GM12892 (cell line): ENCODE measurements around the gene EPS8L3.
"Not testable (repeated sequence)": the region's sequence is repeated elsewhere in the genome, so short reads cannot be mapped to it uniquely, and the experiment has no call there.

Source experiments
- DNase-seq: peaks from one replicate; pipeline ENCODE4 v3.0.0; 2011; ENCODE audit not compliant: insufficient read length
- FAIRE-seq: peaks from 2 replicates; lab custom pipeline; 2011; peaks lifted over from hg19 to GRCh38; lab: Jason Lieb, UNC
- POLR2A ChIP-seq: IDR thresholded peaks from 2 replicates; pipeline ENCODE4 v1.6.1; 2011; ENCODE audit warnings: low read depth, low read length, control low read depth
- POLR2AphosphoS5 ChIP-seq: IDR thresholded peaks from 2 replicates; pipeline ENCODE4 v1.6.1; 2011; ENCODE audit warnings: low read depth, low read length, control low read depth
- TAF1 ChIP-seq: IDR thresholded peaks from 2 replicates; pipeline ENCODE4 v1.6.1; 2011; ENCODE audit warnings: low read depth, mild to moderate bottlenecking, control low read depth, low read length, borderline replicate concordance

EPS8L3 gene

DNA sequence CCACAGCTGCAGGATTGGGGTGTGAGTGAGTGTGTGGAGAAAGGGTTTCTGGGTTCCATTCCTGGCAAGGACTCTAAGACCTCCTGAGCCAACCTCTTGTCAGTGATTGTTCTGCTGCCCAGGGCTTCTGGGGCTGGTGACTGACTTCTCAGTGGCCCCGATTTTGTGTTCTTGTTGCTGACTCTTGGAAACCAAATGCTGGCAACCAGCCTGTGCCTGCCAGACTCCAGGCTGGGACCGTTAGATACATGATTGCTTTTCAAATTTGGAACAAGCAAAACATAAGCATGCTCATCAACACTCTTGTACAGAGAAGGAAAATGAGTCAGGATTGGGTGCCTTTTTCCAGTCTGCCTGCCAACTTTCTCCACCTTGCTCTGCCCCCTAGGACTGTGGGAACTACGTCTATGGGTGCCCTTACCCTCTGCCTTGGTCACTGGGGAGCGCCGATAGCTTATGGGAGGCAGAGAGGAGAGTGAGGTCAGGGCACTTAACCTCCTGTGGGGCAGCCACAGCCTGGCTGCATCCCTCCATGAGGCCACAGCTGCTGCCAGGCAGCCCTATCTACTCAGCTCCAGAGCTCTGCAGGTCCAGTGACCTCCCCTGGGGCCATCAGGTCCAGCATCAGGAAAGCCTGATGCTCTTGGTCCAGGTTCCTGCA lies 39.3 kb upstream of the EPS8L3 start:
- FAIRE-seq (no peak), DNase-seq (no peak)
- TF ChIP-seq TAF1 (no peak), POLR2A (no peak), POLR2AphosphoS5 (no peak)

DNA sequence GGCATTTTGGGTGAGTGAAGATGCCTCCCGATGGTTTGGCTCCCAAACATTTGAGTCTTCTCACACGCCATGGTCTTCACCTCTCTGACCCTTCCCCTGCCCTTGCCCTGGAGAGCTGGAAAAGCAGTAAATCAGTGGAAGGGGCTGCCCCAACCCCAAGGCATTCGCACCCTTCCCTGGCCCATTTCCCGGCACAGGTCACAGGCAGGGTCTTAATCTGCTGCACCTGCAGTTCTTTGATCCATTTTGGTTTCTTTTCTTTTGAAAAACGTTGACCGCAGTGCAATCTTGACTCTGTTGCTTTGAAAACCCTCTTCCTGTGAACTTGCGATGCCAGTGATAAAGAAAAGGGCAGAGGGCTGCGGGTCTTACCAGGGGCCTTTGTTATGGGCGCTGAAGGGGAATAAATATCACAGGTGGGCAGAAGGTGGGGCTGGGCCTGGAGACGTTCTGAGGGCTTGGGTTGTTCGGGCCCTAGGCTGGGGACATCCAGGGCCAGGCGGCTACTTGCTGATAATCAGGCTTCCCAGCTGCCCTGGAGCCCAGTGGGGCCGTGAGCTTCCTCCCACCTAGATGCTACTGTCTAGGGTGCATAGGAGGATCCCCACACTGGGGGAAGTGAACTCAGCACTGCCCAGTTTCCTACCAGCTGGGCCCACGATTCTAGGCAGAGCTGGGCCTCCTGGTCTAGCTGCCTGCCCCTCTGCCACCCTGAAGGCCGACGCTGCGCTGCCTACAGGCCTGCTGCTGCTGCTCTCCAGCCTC lies 38.6 kb upstream of the EPS8L3 start:
- DNase-seq (no peak), FAIRE-seq (no peak)
- TF ChIP-seq TAF1 (no peak), POLR2AphosphoS5 (no peak), POLR2A (no peak)

DNA sequence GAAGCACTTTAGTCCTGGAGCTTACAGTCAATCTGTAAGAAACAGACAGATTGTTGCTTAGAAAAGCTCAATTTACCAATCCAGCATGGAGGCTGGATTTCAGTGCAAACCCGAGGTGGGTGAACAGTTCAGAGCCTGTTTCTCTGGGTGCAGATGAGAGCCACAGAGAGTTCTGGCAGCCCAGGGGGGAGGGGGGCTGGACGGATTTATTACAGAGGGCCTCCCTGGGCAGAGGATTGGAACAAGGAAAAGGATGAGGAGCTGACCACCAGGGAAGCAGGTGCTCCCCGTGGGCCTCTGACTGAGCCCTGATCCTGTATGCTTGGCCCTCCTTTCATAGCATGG lies 38.0 kb upstream of the EPS8L3 start:
- TF ChIP-seq TAF1, result no peak
- TF ChIP-seq POLR2AphosphoS5, result no peak
- FAIRE-seq (no peak), DNase-seq (no peak)

DNA sequence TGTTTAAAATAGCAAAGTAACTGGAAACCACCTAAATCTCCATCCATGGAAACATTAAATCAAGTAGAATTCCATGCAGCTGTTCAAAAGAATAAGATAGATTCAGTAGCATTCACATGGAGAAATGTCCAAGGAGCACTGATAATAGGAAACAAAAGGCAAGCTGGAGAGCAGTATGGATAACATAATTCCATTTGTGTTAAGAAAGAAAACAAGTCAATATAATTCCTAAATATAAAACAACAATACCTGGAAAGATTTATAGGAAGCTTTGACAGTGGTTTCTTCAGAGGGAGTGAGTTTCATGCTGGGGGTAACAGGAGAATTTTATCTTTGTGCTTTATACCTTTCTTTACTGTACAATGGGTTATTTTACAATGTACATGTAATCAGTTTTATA lies 36.6 kb upstream of the EPS8L3 start:
- TF ChIP-seq TAF1 (no peak), POLR2A (no peak), POLR2AphosphoS5 (no peak)
- DNase-seq, result no peak
- no peak for FAIRE-seq

DNA sequence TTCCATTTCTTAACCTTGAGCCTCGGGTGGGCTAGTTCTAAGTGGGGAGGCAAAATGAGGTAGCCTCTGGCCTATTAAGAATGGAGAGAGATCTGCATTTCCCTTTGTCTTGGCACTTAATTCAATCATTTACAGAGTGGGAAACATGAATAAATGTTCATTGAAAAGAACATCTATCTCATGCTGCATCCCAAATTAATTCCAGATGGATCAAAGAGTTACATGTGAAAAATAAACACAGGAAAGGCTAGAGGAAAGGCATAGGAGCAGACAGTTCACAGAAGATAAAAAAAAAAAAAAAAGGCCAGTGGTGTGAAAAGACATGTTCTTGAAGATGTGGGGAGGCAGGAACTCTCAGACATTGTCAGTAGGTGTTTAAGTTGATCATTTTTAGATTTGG lies 35.7 kb upstream of the EPS8L3 start:
- FAIRE-seq, result no peak
- no peak for DNase-seq
- TF ChIP-seq POLR2AphosphoS5 (no peak), POLR2A (no peak), TAF1 (no peak)

DNA sequence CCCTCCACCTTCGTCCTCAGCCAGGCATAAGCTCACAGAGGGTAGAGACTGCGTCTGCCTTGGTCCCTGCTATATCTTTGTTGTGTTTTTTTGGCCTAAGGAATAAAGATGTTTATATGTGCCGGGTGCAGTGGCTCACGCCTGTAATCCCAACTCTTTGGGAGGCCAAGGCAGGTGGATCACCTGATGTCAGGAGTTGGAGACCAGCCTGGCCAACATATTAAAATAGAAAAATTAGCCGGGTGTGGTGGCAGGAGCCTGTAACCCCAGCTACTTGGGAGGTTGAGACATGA lies 33.5 kb upstream of the EPS8L3 start:
- FAIRE-seq, DNase-seq: not testable (repeated sequence)

DNA sequence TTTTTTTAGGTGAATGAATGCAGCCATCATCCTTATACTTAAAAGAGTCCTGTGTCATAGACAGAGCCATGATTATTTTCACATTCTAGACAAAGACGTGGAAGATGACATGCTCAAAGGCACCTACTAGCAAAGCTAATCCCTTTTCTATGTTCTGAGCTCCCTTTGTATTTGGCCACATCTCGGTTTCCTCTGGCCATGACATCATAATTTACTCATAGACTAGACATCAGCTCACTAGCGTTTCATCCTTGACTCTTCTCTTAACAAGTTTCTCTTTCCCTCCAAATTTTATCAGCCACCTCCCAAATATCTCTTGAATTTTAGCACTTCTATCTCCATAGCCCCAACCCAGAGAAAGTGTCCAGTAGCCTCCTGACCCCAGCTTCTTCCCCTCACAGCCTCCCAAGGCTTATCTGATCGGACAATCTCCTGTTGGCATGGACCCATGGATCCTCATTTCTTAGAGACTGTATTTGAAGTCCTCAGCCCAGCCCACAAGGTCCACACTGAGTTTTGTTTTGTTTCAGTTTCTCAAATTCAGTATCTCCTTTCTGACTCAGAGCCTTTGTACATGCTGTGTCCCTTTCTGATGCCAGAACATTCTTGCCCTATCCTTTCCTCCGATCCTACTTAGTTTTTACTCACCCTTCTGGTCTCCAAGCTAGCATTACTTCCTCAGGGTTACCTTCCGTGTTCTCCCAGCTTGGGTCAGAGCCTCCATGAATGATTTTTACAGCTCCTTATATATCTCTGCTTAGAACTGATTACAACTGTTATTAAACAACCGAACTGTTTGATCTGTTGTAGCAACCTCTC lies 33.0 kb upstream of the EPS8L3 start:
- no peak for DNase-seq
- TF ChIP-seq POLR2A (no peak), TAF1 (no peak), POLR2AphosphoS5 (no peak)
- FAIRE-seq, result no peak

DNA sequence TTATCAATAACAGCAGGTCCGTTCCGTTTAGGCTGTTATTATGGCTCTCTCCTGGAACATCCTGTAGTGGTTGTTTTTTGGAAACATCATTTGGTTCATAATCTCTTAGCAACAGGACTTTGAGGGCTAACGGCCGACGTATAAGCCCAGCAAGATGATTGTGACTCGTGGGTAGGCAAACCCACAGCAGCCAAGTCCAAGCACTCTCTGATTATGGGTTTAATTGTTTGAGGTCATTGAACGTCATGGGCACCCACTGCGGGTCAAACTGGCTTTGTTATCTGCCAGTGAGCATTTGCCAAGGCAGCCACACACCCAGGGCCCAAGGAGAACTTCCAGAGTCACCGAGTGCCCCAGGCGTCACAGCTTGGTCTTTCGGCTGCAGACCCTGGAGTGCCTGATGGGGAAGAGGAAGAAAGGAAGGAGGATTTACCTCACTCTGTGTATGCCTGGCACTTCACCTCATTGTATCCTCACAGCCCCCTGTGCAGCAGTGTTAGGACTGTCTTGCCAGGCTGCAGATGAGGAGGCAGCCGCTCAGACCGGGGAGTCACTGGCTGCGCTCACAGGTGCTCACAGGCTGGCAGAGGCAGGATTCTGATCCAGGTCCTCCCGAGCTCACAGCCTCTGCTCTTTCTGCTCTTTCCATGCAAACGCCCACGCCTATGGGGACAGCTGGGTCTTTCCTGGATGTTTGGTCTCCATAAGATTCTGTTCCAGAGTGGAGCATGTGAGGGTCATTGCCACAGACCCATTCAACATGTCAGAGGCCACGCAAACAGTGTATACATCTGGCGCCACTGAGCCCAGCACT lies 30.8 kb upstream of the EPS8L3 start:
- no peak for TF ChIP-seq POLR2A
- TF ChIP-seq POLR2AphosphoS5, result no peak
- TF ChIP-seq TAF1, result no peak
- FAIRE-seq (no peak), DNase-seq (no peak)

DNA sequence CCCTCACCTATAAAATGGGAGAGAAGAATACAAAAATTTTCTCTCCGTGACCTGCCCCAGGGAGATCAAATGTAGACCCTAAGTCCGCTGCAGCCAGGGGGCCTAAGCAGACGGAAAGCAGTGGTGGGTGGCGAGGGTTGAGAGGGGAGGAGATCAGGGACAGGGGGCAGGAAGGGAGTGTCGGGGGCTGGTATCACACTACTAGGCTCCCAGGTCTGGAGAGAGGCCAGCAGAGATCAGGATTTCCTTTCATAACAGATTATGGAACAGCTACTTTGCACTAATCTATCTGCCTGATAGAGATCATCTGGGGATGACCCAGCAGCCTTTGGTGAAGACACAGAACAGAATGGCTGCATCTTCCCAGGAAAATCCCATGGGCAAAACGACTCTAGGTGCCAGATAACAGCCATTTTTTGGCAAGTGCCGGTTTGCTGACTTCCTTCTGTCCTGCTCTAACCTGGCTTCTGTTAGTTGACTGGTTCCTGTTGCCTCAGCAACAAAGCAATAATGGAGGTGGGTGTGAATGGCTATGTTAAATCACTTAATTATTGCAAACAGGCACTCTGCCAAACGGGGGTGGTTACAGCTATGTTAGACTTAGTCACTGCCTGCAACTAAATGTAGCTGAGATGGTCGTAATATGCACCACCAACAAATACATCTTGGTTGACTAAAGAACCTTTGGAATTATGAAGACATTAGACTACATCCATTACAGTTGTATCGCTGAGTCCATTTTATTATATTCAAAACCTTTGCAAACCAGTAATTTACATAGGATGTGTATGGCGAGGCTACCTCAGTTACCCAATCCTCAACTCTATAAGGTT lies 30.0 kb upstream of the EPS8L3 start:
- TF ChIP-seq POLR2A, result no peak
- TF ChIP-seq POLR2AphosphoS5, result no peak
- TF ChIP-seq TAF1, result no peak
- FAIRE-seq, result no peak
- DNase-seq, result no peak

DNA sequence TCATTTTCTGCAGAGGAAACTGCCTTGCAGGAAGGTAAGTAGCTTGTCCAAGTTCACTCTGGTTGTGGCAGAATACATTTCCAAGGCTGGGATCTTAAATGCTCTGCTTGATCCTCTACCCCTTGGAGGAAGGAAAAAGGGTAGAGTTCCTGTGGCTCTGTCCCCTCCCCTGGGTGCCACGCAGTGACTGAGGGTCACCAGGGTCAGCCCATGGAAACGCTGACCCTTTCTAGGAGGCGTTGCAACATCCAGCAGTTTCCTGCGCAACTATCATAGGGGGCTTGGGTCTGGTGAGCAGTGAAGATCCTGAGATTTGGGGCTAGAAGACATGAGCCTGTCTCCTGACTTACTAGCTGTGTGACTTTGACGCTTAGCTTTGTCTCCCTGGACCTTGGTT lies 29.4 kb upstream of the EPS8L3 start:
- TF ChIP-seq POLR2AphosphoS5 (no peak), TAF1 (no peak), POLR2A (no peak)

More for the DNA sequence above, 29.4 kb upstream of the EPS8L3 start:
- no peak for FAIRE-seq
- no peak for DNase-seq
